ENCODE results near the gene TMEM151B. TPM values are rescaled to one million over a fixed set of nuclear protein-coding genes. Genes with fewer than 3 reads are reported as not detected.
A peak's percentile ranks its signal among the peaks of the same experiment; 100 is the strongest.

Gene TMEM151B
- total RNA-seq, 1 donor from 2014 or later = 4.7 TPM

DNA sequence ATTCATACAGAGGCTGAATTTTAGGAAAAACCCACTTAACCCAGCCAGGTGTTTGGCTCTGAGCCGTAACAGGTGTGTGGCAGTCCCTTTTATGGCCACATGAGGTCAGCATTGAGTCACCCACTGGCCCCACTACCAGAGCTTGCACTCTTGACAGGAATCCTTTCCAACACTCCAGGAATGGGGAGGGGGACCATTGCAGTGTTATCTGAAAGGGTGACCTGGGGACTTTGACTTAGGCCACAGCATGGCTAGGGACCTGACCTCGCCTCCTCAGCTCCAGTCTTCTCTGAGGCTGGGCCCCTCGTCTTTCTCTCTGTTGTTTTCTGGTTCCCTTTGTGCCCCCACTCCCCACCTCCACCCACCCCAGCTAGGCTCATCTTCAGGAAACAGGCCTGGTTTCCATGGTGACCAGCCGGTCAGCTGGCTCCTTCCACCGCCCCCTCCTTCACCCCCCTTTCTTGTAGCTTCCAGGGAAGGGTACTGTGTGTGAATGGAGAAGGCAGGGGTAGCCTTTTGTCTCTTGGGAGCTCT lies 2.1 kb upstream of the TMEM151B start:
- DNase-seq (ENCODE audit: low spot score, unreplicated experiment) = peak; percentile 66
- peaks cover 44% of the 10 kb centered on the region for H3K27me3 Mint-ChIP-seq
- H3K4me1 Mint-ChIP-seq (ENCODE audit: low read depth) = peaks cover 14% of the 10 kb centered on the region
- H3K27ac Mint-ChIP-seq = no peak overlapping the region
- H3K36me3 Mint-ChIP-seq (ENCODE audit: insufficient read depth) = no peaks in the 10 kb centered on the region
- TF ChIP-seq, protein P1, sequence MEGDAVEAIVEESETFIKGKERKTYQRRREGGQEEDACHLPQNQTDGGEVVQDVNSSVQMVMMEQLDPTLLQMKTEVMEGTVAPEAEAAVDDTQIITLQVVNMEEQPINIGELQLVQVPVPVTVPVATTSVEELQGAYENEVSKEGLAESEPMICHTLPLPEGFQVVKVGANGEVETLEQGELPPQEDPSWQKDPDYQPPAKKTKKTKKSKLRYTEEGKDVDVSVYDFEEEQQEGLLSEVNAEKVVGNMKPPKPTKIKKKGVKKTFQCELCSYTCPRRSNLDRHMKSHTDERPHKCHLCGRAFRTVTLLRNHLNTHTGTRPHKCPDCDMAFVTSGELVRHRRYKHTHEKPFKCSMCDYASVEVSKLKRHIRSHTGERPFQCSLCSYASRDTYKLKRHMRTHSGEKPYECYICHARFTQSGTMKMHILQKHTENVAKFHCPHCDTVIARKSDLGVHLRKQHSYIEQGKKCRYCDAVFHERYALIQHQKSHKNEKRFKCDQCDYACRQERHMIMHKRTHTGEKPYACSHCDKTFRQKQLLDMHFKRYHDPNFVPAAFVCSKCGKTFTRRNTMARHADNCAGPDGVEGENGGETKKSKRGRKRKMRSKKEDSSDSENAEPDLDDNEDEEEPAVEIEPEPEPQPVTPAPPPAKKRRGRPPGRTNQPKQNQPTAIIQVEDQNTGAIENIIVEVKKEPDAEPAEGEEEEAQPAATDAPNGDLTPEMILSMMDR (IDR thresholded peaks at IDR 0.05; ENCODE audit: unreplicated experiment) = peak; percentile 93
- peak overlapping the region; percentile 35 for H3K4me3 Mint-ChIP-seq (ENCODE audit: low read depth)
- H3K9me3 Mint-ChIP-seq (ENCODE audit: low read depth) = no peaks in the 10 kb centered on the region

DNA sequence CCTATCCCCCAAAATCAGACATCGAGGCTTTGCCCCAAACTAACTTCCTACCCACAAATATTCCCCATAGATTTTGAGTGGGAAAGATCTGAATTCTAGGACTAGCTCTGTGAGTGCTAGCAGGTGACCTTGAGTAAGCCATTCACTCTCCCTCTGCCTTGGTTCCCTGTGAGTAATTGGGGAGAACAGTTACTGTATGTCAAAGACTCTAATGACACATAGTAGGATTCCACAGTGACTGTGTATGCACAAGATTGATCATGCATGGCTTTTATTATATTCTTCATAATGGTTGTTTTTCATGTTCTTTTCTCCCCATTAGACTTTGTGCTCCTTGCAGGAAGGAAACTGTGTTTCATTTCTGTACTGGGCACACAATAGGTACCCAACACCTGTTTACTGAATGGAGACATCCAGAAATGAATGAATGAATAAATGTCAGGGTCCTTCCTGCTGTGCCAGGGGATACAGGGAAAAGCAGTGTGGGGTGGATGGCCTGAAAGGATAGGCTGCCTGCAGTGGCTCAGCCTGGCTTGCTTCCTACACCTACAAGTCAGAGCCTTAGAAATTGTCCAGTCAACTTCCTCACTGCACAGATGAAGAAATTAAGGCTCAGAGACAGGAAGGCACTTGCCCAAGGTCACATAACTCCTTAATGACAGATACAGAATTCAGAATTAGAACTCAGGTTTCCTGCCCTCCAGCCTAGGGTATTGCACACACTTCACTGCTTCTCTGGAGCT lies 901 bp upstream of the TMEM151B start:
- H3K4me1 Mint-ChIP-seq (ENCODE audit: low read depth) = peaks cover 6% of the 10 kb centered on the region
- no peak overlapping the region for H3K27ac Mint-ChIP-seq
- no peaks in the 10 kb centered on the region for H3K9me3 Mint-ChIP-seq (ENCODE audit: low read depth)
- TF ChIP-seq, protein P1 (IDR thresholded peaks at IDR 0.05; ENCODE audit: unreplicated experiment) = no peak
- H3K4me3 Mint-ChIP-seq (ENCODE audit: low read depth) = peak overlapping the region; percentile 69
- DNase-seq (ENCODE audit: low spot score, unreplicated experiment) = no peak
- H3K36me3 Mint-ChIP-seq (ENCODE audit: insufficient read depth) = peaks cover 3% of the 10 kb centered on the region
- peaks cover 48% of the 10 kb centered on the region for H3K27me3 Mint-ChIP-seq

GRCh38 chr6:44270526-44271405 lies 516 bp downstream of the TMEM151B start:
- H3K27ac Mint-ChIP-seq = no peak overlapping the region
- no peaks in the 10 kb centered on the region for H3K9me3 Mint-ChIP-seq (ENCODE audit: low read depth)

DNA sequence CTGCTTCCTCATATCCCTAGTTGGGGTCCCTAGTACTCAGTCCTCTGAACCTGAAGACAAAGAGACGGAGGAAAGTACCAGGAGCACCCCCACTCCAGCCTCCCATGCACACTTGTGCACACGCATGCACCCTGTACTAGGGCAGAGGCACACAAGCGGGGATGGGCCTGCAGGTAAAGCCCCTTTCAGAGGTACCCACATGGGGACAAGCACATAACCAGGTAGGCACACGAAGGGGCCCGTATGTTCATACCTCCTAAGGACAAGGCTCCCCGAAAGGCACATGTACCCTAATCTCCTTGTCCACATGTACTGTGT lies 1.1 kb downstream of the TMEM151B start:
- Mint-ChIP-seq H3K4me1 (ENCODE audit: low read depth) (peaks cover 2% of the 10 kb centered on the region), H3K27ac (no peak overlapping the region), H3K36me3 (ENCODE audit: insufficient read depth) (peaks cover 5% of the 10 kb centered on the region)

More at GRCh38 chr6:44270526-44271405, 516 bp downstream of the TMEM151B start:
- peaks cover 5% of the 10 kb centered on the region for H3K36me3 Mint-ChIP-seq (ENCODE audit: insufficient read depth)
- H3K27me3 Mint-ChIP-seq = peaks cover 50% of the 10 kb centered on the region
- peak overlapping the region; percentile 73 for H3K4me3 Mint-ChIP-seq (ENCODE audit: low read depth)
- H3K4me1 Mint-ChIP-seq (ENCODE audit: low read depth) = peaks cover 2% of the 10 kb centered on the region
- TF ChIP-seq, protein P1 (IDR thresholded peaks at IDR 0.05; ENCODE audit: unreplicated experiment) = no peak
- DNase-seq (ENCODE audit: low spot score, unreplicated experiment) = peak; percentile 56

DNA sequence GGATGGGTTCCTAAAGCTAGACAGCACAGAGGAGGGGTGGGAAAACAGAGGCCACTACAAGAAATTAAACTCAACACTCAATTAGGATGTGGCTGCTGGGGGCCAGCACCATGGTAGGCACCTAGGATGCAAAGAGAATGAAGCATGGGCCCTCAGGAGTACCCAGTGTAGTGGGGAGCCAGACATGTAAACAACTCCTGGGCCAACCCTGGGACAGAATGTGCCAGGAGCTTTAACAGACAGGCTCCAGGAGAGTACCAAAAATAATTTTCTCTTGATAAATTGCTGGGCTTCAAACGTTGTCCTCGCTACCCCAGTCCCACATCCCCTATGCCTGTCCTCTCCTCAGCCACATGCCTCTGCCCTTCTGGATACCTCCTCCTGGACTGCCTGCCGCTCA lies 1.7 kb downstream of the TMEM151B start:
- Mint-ChIP-seq H3K4me3 (ENCODE audit: low read depth) (peak overlapping the region; percentile 26), H3K27me3 (peaks cover 48% of the 10 kb centered on the region), H3K9me3 (ENCODE audit: low read depth) (no peaks in the 10 kb centered on the region), H3K4me1 (ENCODE audit: low read depth) (peaks cover 2% of the 10 kb centered on the region), H3K36me3 (ENCODE audit: insufficient read depth) (peaks cover 5% of the 10 kb centered on the region), H3K27ac (no peak overlapping the region)
- DNase-seq (ENCODE audit: low spot score, unreplicated experiment) = no peak
- TF ChIP-seq, protein P1 (IDR thresholded peaks at IDR 0.05; ENCODE audit: unreplicated experiment) = no peak

More for the DNA sequence above, 1.1 kb downstream of the TMEM151B start:
- TF ChIP-seq, protein P1 (IDR thresholded peaks at IDR 0.05; ENCODE audit: unreplicated experiment) = no peak
- peak overlapping the region; percentile 73 for H3K4me3 Mint-ChIP-seq (ENCODE audit: low read depth)
- H3K27me3 Mint-ChIP-seq = peaks cover 50% of the 10 kb centered on the region
- no peaks in the 10 kb centered on the region for H3K9me3 Mint-ChIP-seq (ENCODE audit: low read depth)
- DNase-seq (ENCODE audit: low spot score, unreplicated experiment) = no peak

All from progenitor cell of endocrine pancreas (in vitro differentiated cells).